Dermis microvascular lymphatic vessel endothelial cell (primary cell): ENCODE results near the gene ENTPD6. TPM values are rescaled to one million over a fixed set of nuclear protein-coding genes. Genes with fewer than 3 reads are reported as not detected.
"Not testable (repeated sequence)": the region's sequence is repeated elsewhere in the genome, so short reads cannot be mapped to it uniquely, and the experiment has no call there.

ENCODE experiments used
- DNase-seq, 2 donors: peaks; one replicate each; pipeline versions ENCODE4 v3.0.0 to v3.0.0-alpha.2; 2010; ENCODE audit warnings: low read depth in 2 of 2
- total RNA-seq: library from RNA; depleted of rRNA; stranded (reverse); fragments of >200 nt; gene quantifications from 2 replicates; pipeline ENCODE4 v1.2.1, GENCODE V29; 2014

ENTPD6 gene
- total RNA-seq, 1 donor from 2014 or later = 31.3 TPM

GRCh38 chr20:25254986-25255680 is 59.6 kb downstream of the ENTPD6 start:
- no peak for DNase-seq

GRCh38 chr20:25256226-25256859 is 60.8 kb downstream of the ENTPD6 start:
- no peak for DNase-seq

- no peak for DNase-seq
These were observed 61.6 kb downstream of the ENTPD6 start for GRCh38 chr20:25257130-25257529.

- no peak for DNase-seq
These were observed 62.4 kb downstream of the ENTPD6 start for GRCh38 chr20:25257756-25258475.

GRCh38 chr20:25258476-25258805 is 62.9 kb downstream of the ENTPD6 start:
- DNase-seq = no peak

GRCh38 chr20:25258828-25259227 is 63.3 kb downstream of the ENTPD6 start:
- DNase-seq = no peak

- DNase-seq = no peak
These were observed 63.8 kb downstream of the ENTPD6 start for GRCh38 chr20:25259358-25259757.

GRCh38 chr20:25259788-25260254 is 64.3 kb downstream of the ENTPD6 start:
- DNase-seq = no peak

- DNase-seq = not testable (repeated sequence)
These were observed 65.4 kb downstream of the ENTPD6 start for GRCh38 chr20:25260770-25261437.

GRCh38 chr20:25269057-25269832 is 73.7 kb downstream of the ENTPD6 start:
- DNase-seq = no peak

GRCh38 chr20:25269833-25270170 is 74.3 kb downstream of the ENTPD6 start:
- DNase-seq = no peak

- DNase-seq = no peak
These were observed 75.3 kb downstream of the ENTPD6 start for GRCh38 chr20:25270829-25271251.

GRCh38 chr20:25271486-25272222 is 76.1 kb downstream of the ENTPD6 start:
- DNase-seq = no peak

- no peak for DNase-seq
These were observed 76.9 kb downstream of the ENTPD6 start for GRCh38 chr20:25272223-25273000.

GRCh38 chr20:25273046-25273445 is 77.5 kb downstream of the ENTPD6 start:
- no peak for DNase-seq

- no peak for DNase-seq
These were observed 78.2 kb downstream of the ENTPD6 start for GRCh38 chr20:25273541-25274358.

- no peak for DNase-seq
These were observed 79.0 kb downstream of the ENTPD6 start for GRCh38 chr20:25274481-25274880.

GRCh38 chr20:25274891-25275812 is 79.6 kb downstream of the ENTPD6 start:
- no peak for DNase-seq
